Kidney capillary endothelial cell (primary cell): ENCODE results near the gene CPXM1.

Source experiments
- DNase-seq: peaks from one replicate; pipeline ENCODE4 v3.0.0-alpha.2; 2018; ENCODE audit warnings: low spot score

Gene CPXM1

GRCh38 chr20:2763186-2763585 is 37.2 kb downstream of the CPXM1 start:
- no peak for DNase-seq

DNA sequence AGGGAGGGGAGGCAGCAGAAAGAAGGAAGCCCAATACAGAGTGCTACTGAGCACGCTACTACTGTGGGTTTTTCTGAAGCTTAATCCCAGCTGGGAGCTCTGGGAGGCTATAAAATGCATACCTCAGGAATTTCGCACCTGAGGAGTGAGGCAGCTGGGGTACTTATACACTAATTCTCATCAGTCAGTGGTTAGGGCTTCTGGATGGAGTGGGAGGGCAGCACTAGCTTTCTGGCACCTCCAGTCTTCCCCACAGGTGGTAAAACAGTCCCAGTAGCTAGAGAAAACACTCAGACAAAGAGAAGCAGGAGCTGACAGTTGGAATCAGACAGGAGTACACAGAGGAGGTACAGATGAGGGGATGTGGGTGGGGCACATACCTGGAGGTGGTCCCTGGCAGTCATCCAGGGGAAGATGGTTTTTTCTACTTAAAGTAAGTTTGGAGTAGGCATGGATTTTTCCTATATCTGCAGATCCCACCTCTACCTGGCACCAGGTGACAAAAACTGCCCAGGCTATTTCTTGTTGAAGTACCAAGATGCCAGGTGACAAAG is 37.8 kb downstream of the CPXM1 start:
- DNase-seq, result no peak

DNA sequence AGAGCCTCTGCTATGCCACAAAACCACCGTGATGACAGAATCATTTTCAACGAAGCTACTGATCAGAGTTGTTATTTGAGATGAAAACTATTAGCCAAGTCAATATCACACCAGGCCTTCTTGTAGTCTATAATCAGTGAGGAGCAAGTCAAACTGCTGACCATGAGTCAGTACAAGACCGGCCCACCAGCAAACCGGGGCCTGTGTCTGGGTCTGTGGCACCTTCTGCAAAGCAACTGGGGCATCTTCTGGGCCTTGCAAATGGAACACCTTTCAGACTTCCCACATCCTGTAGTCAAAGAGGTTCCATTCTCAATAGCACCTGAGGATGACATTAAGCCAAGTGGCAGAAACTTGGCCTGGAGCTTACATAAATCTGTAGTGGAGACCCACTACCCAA is 38.5 kb downstream of the CPXM1 start:
- no peak for DNase-seq

DNA sequence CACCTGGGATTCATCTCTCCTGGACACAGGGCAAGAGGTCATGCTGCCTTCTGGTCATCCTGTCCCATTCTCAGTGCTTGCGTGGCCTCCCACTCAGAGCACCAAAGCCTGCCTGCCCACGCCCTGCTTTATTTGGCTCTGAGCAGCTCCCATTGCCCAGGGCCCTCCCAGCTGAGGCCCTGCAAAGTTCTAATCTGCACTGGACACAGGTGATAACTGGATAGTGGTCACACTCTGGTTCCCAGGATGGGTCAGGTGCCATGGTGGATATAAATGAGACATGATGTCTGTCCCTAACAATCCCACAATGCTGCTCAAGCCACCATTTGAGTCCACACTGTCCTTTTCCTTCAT is 39.5 kb downstream of the CPXM1 start:
- no peak for DNase-seq

- no peak for DNase-seq
These were observed 40.0 kb downstream of the CPXM1 start for GRCh38 chr20:2760297-2760951.

DNA sequence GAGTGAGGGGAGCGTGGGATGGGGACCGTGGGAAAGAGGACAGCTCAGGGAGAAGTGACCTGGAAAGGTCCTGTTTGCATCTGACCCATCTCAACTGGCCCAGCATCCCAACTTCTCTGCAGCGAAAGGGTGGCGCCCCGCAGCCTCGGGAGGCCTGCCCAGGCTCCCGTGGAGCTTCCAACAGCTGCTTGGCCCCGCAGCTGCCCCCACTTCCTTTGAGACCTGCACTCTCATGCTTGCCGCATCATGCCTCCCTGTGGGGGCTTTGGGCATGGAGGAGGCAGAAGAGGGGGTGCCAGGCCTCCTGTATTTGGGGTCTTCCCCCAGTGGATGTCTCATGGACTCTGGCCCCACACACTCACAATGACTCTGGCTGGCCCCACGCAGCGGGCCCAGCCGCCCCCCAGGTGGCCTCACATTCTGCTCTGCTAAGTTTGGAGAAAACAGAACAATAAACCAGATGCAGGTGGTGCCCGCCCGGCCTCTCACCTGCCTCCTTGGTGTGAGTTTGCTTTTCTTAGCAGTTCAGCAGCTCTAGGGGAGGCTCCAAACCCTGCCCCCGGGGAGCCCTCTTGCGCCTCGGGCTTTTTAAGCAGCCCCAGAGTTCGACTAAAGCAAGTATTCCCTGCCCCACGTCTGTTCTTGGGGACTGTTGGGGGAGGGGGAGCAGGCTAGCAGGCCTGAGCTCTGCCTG is 40.7 kb downstream of the CPXM1 start:
- DNase-seq, result no peak

GRCh38 chr20:2759143-2759542 is 41.3 kb downstream of the CPXM1 start:
- no peak for DNase-seq

DNA sequence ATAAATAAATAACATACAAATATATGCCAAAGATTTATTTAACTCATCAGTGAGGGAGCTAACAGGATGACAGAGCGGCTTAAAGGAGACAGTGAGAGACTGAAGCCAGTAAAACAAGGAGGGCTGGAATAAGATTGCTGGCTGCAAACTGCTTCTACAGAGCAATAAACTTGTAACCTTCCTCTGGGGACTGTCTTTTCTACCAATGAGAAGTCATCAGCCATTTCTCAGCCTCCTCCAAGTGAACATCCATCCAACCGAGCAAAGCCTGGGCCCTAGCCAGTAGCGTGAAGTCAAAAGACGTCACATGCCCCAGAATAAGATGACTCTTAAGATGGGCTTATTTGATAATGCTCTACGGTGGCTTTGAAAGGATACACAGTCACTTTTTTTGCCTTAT is 42.5 kb downstream of the CPXM1 start:
- DNase-seq, result no peak

GRCh38 chr20:2757001-2757400 is 43.4 kb downstream of the CPXM1 start:
- DNase-seq, result no peak

GRCh38 chr20:2756056-2756611 is 44.3 kb downstream of the CPXM1 start:
- DNase-seq, result peak; percentile 42

DNA sequence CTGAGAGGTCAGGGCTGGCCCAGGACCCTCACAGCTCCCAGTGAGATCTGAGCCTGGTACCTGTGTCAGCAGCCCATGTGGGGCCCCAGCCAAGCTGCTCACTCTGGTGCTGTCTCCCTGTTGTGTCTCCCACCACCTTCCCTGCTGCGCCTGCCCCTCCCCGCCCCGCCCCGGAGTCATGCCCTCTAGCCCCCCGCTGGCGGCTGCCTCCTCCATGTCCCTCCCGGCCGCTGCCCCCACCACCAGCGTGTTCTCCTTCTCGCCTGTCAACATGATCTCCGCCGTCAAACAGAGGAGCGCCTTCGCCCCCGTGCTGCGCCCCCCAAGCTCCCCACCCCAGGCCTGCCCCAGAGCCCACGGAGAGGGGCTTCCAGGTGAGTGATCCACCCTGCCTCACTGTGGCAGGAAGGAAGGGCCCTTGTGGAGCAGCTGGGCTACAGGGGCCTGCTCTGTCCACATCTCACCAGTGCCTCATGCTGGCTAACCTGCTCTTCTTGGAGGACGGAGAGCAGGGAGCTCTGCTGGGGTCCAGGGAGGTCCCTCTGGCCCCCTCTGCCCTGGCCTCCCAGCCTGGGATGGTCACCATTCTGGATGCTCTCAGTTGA is 44.9 kb downstream of the CPXM1 start:
- DNase-seq, result no peak

GRCh38 chr20:2754424-2754823 is 46.0 kb downstream of the CPXM1 start:
- no peak for DNase-seq

DNA sequence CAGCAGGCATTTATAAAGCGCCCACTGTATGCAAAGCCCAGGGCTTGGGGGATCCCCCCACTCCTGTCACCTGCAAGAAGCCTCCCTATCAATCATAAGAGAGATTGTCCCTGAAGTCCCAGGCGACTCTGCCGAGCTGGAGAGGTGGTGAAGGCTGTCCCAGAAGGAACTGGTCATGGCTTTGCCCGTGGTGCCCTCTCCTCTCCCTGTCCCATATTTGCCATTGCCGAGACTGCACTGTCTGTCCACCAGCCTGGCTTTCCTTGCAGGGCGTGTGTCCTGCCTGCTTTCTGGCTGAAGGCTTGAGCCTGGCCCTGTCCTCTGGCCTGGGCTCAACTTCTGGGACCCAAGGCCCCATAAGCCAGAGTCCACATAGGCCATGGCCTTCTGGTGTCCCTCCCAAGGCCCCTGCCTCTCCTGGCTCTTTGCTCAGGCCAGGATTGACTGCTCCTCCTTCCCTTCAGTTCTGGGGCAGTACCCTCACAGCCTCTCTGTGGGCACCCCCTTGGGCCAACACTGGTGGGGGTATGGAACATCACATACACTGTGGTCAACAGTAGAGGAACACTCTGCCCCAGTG is 46.9 kb downstream of the CPXM1 start:
- DNase-seq, result no peak

- peak; percentile 35 for DNase-seq
These were observed 47.6 kb downstream of the CPXM1 start for GRCh38 chr20:2752567-2753460.

DNA sequence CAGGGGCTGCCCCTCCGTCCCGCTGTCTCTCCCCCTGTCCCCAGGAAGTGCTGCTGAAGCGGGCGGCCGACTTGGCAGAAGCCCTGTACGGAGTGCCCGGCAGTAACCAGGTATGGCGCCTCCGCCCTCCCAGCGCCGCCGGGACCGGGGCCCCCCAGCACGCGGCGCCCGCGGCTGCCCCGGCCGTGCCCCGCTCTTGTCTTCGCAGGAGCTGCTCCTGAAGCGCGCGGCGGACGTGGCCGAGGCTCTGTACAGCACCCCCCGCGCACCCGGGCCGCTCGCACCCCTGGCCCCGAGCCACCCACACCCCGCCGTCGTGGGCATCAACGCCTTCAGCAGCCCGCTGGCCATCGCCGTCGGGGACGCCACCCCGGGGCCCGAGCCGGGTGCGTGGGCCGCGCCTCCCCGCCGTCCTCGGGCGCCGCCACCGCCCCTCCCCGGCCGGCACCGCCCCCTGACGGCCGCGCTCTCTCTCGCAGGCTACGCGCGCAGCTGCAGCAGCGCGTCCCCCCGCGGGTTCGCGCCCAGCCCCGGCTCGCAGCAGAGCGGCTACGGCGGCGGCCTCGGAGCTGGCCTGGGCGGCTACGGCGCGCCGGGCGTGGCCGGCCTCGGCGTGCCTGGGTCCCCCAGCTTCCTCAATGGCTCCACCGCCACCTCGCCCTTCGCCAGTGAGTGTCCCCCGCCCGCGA is 48.4 kb downstream of the CPXM1 start:
- DNase-seq, result no peak

DNA sequence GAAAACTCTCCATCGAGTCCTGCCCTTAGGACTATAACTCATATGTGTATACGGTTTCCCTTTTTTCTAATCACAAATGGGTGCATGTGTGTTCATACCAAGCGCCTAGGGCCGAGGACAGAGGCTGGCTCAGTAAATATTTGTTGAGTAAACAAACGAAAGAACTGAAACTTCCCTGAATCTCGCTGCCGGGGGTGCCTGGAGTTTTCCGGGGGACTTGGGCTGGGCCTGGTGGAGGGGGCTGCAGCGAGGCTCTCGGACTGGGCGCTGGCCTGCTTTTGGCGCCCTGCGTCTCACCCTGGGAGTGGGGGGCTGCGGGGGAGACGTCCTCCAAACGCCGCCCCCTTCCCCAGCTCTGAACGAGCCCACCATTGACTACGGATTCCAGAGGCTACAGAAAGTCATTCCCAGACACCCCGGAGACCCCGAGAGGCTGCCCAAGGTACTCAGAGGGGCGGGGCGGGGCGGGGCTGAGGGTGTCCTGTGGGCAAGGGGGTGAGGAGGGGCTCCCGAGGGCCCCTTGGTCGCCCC is 49.0 kb downstream of the CPXM1 start:
- DNase-seq, result no peak

- no peak for DNase-seq
These were observed 49.8 kb downstream of the CPXM1 start for GRCh38 chr20:2750491-2751251.

- DNase-seq, result no peak
These were observed 50.4 kb downstream of the CPXM1 start for GRCh38 chr20:2749951-2750490.

DNA sequence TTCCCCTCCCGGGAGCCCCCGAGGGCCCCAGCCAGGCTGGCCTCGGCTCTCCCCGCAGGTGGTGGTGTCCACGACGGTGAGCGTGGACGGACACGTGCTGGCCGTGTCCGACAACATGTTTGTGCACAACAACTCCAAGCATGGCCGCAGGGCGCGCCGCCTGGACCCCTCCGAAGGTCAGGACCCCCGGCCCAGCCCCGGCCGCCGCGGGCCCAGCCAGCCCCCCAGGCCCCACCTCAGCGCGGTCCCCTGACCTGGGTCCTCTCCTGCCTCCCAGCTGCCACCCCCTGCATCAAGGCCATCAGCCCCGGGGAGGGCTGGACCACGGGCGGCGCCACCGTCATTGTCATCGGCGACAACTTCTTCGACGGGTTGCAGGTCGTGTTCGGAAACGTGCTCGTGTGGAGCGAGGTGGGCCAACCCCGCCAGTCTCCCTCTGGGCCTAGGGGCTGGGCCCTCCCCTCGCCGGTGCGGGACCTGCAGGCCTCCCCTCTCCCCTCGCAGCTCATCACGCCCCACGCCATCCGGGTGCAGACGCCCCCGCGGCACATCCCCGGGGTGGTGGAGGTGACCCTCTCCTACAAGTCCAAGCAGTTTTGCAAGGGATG is 51.0 kb downstream of the CPXM1 start:
- no peak for DNase-seq
